Endothelial cell of umbilical vein (primary cell): ENCODE results near the gene AFAP1L2. TPM values are rescaled to one million over a fixed set of nuclear protein-coding genes. Genes with fewer than 3 reads are reported as not detected.

Experiments used
- BruUV-seq: library from RNA; stranded (reverse); fragments of 400-500 nt; replicated peaks from 2 replicates; lab custom pipeline; 2021; lab: Mats Ljungman, UMichigan
- CTCF ChIA-PET: fragments of 300-600, 350-600 bp; sonication (Branson Sonifier 250); formaldehyde crosslinking; loops from one replicate; lab custom pipeline; 2021; ENCODE audit warnings: antibody characterized with exemption, inconsistent platforms; lab: Charles Lee
- POLR2A ChIA-PET: fragments of 300-600, 350-600 bp; sonication (Branson Sonifier 250); formaldehyde crosslinking; loops from one replicate; lab custom pipeline; 2021; ENCODE audit warnings: antibody characterized with exemption, inconsistent platforms; lab: Charles Lee
- DNase-seq: peaks from one replicate; pipeline ENCODE4 v3.0.0-alpha.2; 2011; ENCODE audit warnings: low read depth, low spot score
- FAIRE-seq: peaks from 2 replicates; lab custom pipeline; 2011; peaks lifted over from hg19 to GRCh38; lab: Jason Lieb, UNC
- H2AFZ ChIP-seq: 2 replicates; pipeline ENCODE4 v1.6.0; 2012; ENCODE audit warnings: low read depth, low read length, control low read depth, inconsistent platforms
- H3K27ac ChIP-seq: 2 replicates; pipeline ENCODE4 v1.5.1; 2011; ENCODE audit warnings: low read depth, mild to moderate bottlenecking, control low read depth, low read length, moderate library complexity; ENCODE audit not compliant: insufficient read depth
- H3K27me3 ChIP-seq, 2 experiments: 2 replicates each; pipeline versions ENCODE4 v1.6.0 to v1.6.1; 2011; ENCODE audit warnings: low read length in 2 of 2, mixed read lengths in 1 of 2; ENCODE audit not compliant: control insufficient read depth in 2 of 2, insufficient read depth in 2 of 2
- H3K36me3 ChIP-seq, 2 experiments: 2 replicates in 1 of 2; 3 replicates in 1 of 2; pipeline ENCODE4 v1.5.1; 2011; ENCODE audit warnings: low read length in 2 of 2, mild to moderate bottlenecking in 1 of 2, moderate library complexity in 1 of 2; ENCODE audit not compliant: control insufficient read depth in 2 of 2, insufficient read depth in 2 of 2; ENCODE audit errors: extremely low read depth in 1 of 2
- H3K4me1 ChIP-seq: 3 replicates; pipeline ENCODE4 v1.5.1; 2011; ENCODE audit warnings: mild to moderate bottlenecking, low read length; ENCODE audit not compliant: control insufficient read depth, insufficient read depth; ENCODE audit errors: extremely low read depth
- H3K4me2 ChIP-seq: 2 replicates; pipeline ENCODE4 v1.6.1; 2011; ENCODE audit warnings: low read length, control low read depth, mixed read lengths; ENCODE audit not compliant: insufficient read depth
- H3K4me3 ChIP-seq, 3 experiments: fragments of 200-600 bp in 1 of 3; sonication (generic), shearing (Covaris generic) in 1 of 3; replicated peaks in 1 of 3; 2 replicates each; pipeline ENCODE4 v1.5.1; 2011 to 2016; ENCODE audit warnings: control low read depth in 3 of 3, low read length in 3 of 3, mild to moderate bottlenecking in 2 of 3, inconsistent platforms in 1 of 3, low read depth in 1 of 3, moderate library complexity in 1 of 3; ENCODE audit not compliant: insufficient read depth in 1 of 3
- H3K79me2 ChIP-seq: 2 replicates; pipeline ENCODE4 v1.6.0; 2012; ENCODE audit warnings: low read length, inconsistent platforms; ENCODE audit not compliant: control insufficient read depth, insufficient read depth
- H3K9ac ChIP-seq: replicated peaks from 2 replicates; pipeline ENCODE3; 2011; ENCODE audit warnings: low read length, control low read depth; ENCODE audit not compliant: insufficient read depth; ENCODE audit errors: extremely low read depth
- H3K9me1 ChIP-seq: replicated peaks from 3 replicates; pipeline ENCODE4 v1.6.0; 2011; ENCODE audit warnings: mild to moderate bottlenecking, low read length; ENCODE audit not compliant: control insufficient read depth, insufficient read depth; ENCODE audit errors: extremely low read depth
- H3K9me3 ChIP-seq: replicated peaks from 2 replicates; pipeline ENCODE4 v1.5.1; 2012; ENCODE audit warnings: low read length, inconsistent platforms; ENCODE audit not compliant: control insufficient read depth, insufficient read depth
- H4K20me1 ChIP-seq: replicated peaks from 2 replicates; pipeline ENCODE3; 2011; ENCODE audit warnings: mild to moderate bottlenecking, low read length; ENCODE audit not compliant: control insufficient read depth, insufficient read depth; ENCODE audit errors: extremely low read depth
- CTCF ChIP-seq, 2 donors: IDR thresholded peaks; 1 replicate in 1 of 2; 2 replicates in 1 of 2; pipeline ENCODE4 v1.5.1; 2011; ENCODE audit warnings: low read length in 2 of 2, mild to moderate bottlenecking in 2 of 2, moderate library complexity in 2 of 2, control low read depth in 1 of 2, inconsistent platforms in 1 of 2, low read depth in 1 of 2; ENCODE audit not compliant: insufficient read depth in 1 of 2; ENCODE audit errors: extremely low read depth in 1 of 2
- EZH2 ChIP-seq: IDR thresholded peaks from 2 replicates; pipeline ENCODE4 v1.6.1; 2012; ENCODE audit warnings: borderline replicate concordance, low read depth, mild to moderate bottlenecking, moderate library complexity, low read length, inconsistent platforms; ENCODE audit not compliant: severe bottlenecking
- FOS ChIP-seq: IDR thresholded peaks from 2 replicates; pipeline ENCODE4 v1.6.1; 2011; ENCODE audit warnings: mild to moderate bottlenecking, low read length, moderate library complexity, borderline replicate concordance; ENCODE audit not compliant: insufficient read depth
- GATA2 ChIP-seq: IDR thresholded peaks from 2 replicates; pipeline ENCODE4 v1.7.0; 2011; ENCODE audit warnings: low read depth, mild to moderate bottlenecking, moderate library complexity, mixed read lengths, low read length; ENCODE audit not compliant: insufficient read length, insufficient read depth
- JUN ChIP-seq: IDR thresholded peaks from 2 replicates; pipeline ENCODE4 v1.6.1; 2011; ENCODE audit warnings: borderline replicate concordance, low read depth; ENCODE audit not compliant: insufficient read length, insufficient read depth
- MAX ChIP-seq: IDR thresholded peaks from 2 replicates; pipeline ENCODE4 v1.6.1; 2011; ENCODE audit not compliant: insufficient read depth, insufficient read length
- MYC ChIP-seq: IDR thresholded peaks from one replicate; pipeline ENCODE4 v1.6.1; 2011; ENCODE audit warnings: mild to moderate bottlenecking, low read depth, low read length
- POLR2A ChIP-seq: IDR thresholded peaks from 2 replicates; pipeline ENCODE4 v1.6.1; 2012; ENCODE audit warnings: low read depth, mild to moderate bottlenecking, control low read depth, low read length
- POLR2AphosphoS5 ChIP-seq: IDR thresholded peaks from 2 replicates; pipeline ENCODE4 v1.6.1; 2012; ENCODE audit warnings: low read depth, mild to moderate bottlenecking, control low read depth, low read length, moderate library complexity; ENCODE audit not compliant: insufficient read depth
- dilution Hi-C: fragments of 300-500 bp; cut with MboI; formaldehyde crosslinking; loops from one replicate; pipeline ENCODE4 v1.15.0; 2019; ENCODE audit warnings: low sequenced_read_pairs; ENCODE audit not compliant: extremely low pct_ligation_motif_present
- intact Hi-C: fragments of 100-400 bp; cut with micrococcal nuclease; formaldehyde crosslinking; loops from one replicate; pipeline ENCODE4 v1.10.0; 2022
- polyA plus RNA-seq, 4 experiments: library from polyadenylated mRNA; depleted of rRNA in 3 of 4; stranded (reverse) in 3 of 4; unstranded in 1 of 4; fragments of >200 nt; gene quantifications; 2 replicates each; pipeline versions ENCODE4 v1.2.1 to v1.2.3, GENCODE V29; 2011 to 2012; ENCODE audit warnings: missing spikeins in 1 of 4
- total RNA-seq: library from RNA; stranded (reverse); gene quantifications from 2 replicates; pipeline ENCODE4 v1.2.3, GENCODE V29; 2021

Gene AFAP1L2
- total and polyA plus RNA-seq, 2 donors (not counting 3 experiments of a cell fraction or from before 2014, with no cell fraction given) = 0.90 to 4.1 TPM

GRCh38 chr10:114274616-114275453 lies 129.5 kb downstream of the AFAP1L2 start:
- Histone ChIP-seq H3K9me3 (no peaks in the 10 kb centered on the region), H3K4me1 (peaks cover 7% of the 10 kb centered on the region), H3K4me3 (no peak overlapping the region), H3K27ac (no peak overlapping the region), H2AFZ (no peak overlapping the region), H4K20me1 (no peaks in the 10 kb centered on the region), H3K9me1 (no peaks in the 10 kb centered on the region), H3K27me3 (no peaks in the 10 kb centered on the region), H3K4me2 (no peak overlapping the region), H3K36me3 (no peaks in the 10 kb centered on the region), H3K9ac (no peak overlapping the region), H3K79me2 (no peaks in the 10 kb centered on the region)
- intact Hi-C loops = no loop called here
- dilution Hi-C loops = no loop called here
- no peak for TF ChIP-seq JUN
- no peak for TF ChIP-seq POLR2AphosphoS5
- no peak for TF ChIP-seq MAX
- TF ChIP-seq POLR2A = no peak
- TF ChIP-seq CTCF (IDR thresholded peaks at IDR 0.05; ENCODE audit: extremely low read depth in 1 of 2, insufficient read depth in 1 of 2, low read depth in 1 of 2, low read length in 2 of 2) = no peak
- no peak for TF ChIP-seq FOS
- no peak for TF ChIP-seq GATA2
- TF ChIP-seq MYC = no peak
- no peak for TF ChIP-seq EZH2
- BruUV-seq = no TSS peak
- FAIRE-seq (no peak), DNase-seq (no peak)
- CTCF ChIA-PET = no interaction called here
- POLR2A ChIA-PET = no interaction called here
